MM.1S (cell line): ENCODE data around the gene CD81.

Experiments
- DNase-seq: peaks from one replicate; pipeline ENCODE4 v3.0.0-alpha.2; 2015
- H2AFZ ChIP-seq: fragments of 300-600 bp; sonication (generic); 2 replicates; pipeline ENCODE4 v1.6.0; 2016; ENCODE audit warnings: antibody characterized with exemption, low read length
- H3F3A ChIP-seq: fragments of 300-600 bp; sonication (generic); 2 replicates; pipeline ENCODE4 v1.6.1; 2016; ENCODE audit warnings: mild to moderate bottlenecking, antibody characterized with exemption, low read length, moderate library complexity, mixed read lengths; ENCODE audit not compliant: insufficient read depth
- H3K27ac ChIP-seq: fragments of 300-600 bp; sonication (generic); 2 replicates; pipeline ENCODE4 v1.5.1; 2016; ENCODE audit warnings: mild to moderate bottlenecking, low read length
- H3K27me3 ChIP-seq: fragments of 300-600 bp; sonication (generic); replicated peaks from 2 replicates; pipeline ENCODE4 v1.6.0; 2016; ENCODE audit warnings: low read length; ENCODE audit not compliant: insufficient read depth
- H3K36me3 ChIP-seq: fragments of 300-600 bp; sonication (generic); replicated peaks from 2 replicates; pipeline ENCODE4 v1.6.1; 2016; ENCODE audit warnings: mild to moderate bottlenecking, low read length, mixed read lengths; ENCODE audit not compliant: insufficient read depth
- H3K4me1 ChIP-seq: fragments of 300-600 bp; sonication (generic); 2 replicates; pipeline ENCODE4 v1.6.1; 2016; ENCODE audit warnings: low read length, mixed read lengths
- H3K4me2 ChIP-seq: fragments of 300-600 bp; sonication (generic); 2 replicates; pipeline ENCODE4 v1.6.0; 2016; ENCODE audit warnings: low read depth, low read length
- H3K4me3 ChIP-seq: fragments of 300-600 bp; sonication (generic); 2 replicates; pipeline ENCODE4 v1.5.1; 2016; ENCODE audit warnings: low read length, mixed read lengths
- H3K79me2 ChIP-seq: fragments of 300-600 bp; sonication (generic); 2 replicates; pipeline ENCODE4 v1.6.1; 2016; ENCODE audit warnings: mixed run types, low read length, mixed read lengths
- H3K9ac ChIP-seq: fragments of 300-600 bp; sonication (generic); 2 replicates; pipeline ENCODE4 v1.6.1; 2016; ENCODE audit warnings: low read length, mixed read lengths
- H3K9me2 ChIP-seq: fragments of 300-600 bp; sonication (generic); replicated peaks from 2 replicates; pipeline ENCODE4 v1.6.1; 2016; ENCODE audit warnings: mild to moderate bottlenecking, low read length, mixed read lengths; ENCODE audit not compliant: insufficient read depth
- H3K9me3 ChIP-seq: fragments of 300-600 bp; sonication (generic); replicated peaks from 2 replicates; pipeline ENCODE4 v1.6.1; 2016; ENCODE audit warnings: mild to moderate bottlenecking, low read length, mixed read lengths; ENCODE audit not compliant: insufficient read depth
- H4K20me1 ChIP-seq: fragments of 300-600 bp; sonication (generic); 2 replicates; pipeline ENCODE4 v1.6.1; 2016; ENCODE audit warnings: mild to moderate bottlenecking, low read length, moderate library complexity, mixed read lengths; ENCODE audit not compliant: insufficient read depth
- CTCF ChIP-seq: fragments of 300-600 bp; sonication (generic); IDR thresholded peaks from 2 replicates; pipeline ENCODE4 v1.5.1; 2016; ENCODE audit warnings: antibody characterized with exemption, low read length, mixed read lengths
- EZH2 ChIP-seq: fragments of 300-600 bp; sonication (generic); optimal IDR thresholded peaks from 2 replicates; pipeline ENCODE3; 2017; ENCODE audit warnings: low read depth, mild to moderate bottlenecking, antibody characterized with exemption, low read length, mixed read lengths
- EZH2phosphoT487 ChIP-seq: fragments of 300-600 bp; sonication (generic); IDR thresholded peaks from 2 replicates; pipeline ENCODE4 v1.6.1; 2018; ENCODE audit warnings: antibody characterized with exemption, low read length

CD81 gene

GRCh38 chr11:2383852-2384804 lies 7.0 kb downstream of the CD81 start:
- peaks cover 42% of the 10 kb centered on the region for H3K27me3 ChIP-seq
- no peaks in the 10 kb centered on the region; the same call in 1 of the 2 replicates for H3F3A ChIP-seq
- H3K27ac ChIP-seq, result no peak overlapping the region
- DNase-seq, result no peak
- no peak for TF ChIP-seq EZH2
- no peak for TF ChIP-seq CTCF
- no peak for TF ChIP-seq EZH2phosphoT487
- H3K9me2 ChIP-seq, result no peaks in the 10 kb centered on the region
- H3K9ac ChIP-seq, result no peak overlapping the region
- H3K9me3 ChIP-seq, result no peaks in the 10 kb centered on the region
- H3K36me3 ChIP-seq, result no peaks in the 10 kb centered on the region
- H4K20me1 ChIP-seq, result no peaks in the 10 kb centered on the region
- H3K4me2 ChIP-seq, result peak overlapping the region; percentile 38; the same call in 1 of the 2 replicates
- H2AFZ ChIP-seq, result no peak overlapping the region
- peaks cover 25% of the 10 kb centered on the region for H3K4me1 ChIP-seq
- no peaks in the 10 kb centered on the region for H3K79me2 ChIP-seq
- no peak overlapping the region; the same call in 1 of the 2 replicates for H3K4me3 ChIP-seq

GRCh38 chr11:2385156-2386151 lies 8.3 kb downstream of the CD81 start:
- H3K27ac ChIP-seq, result no peak overlapping the region
- H3K4me2 ChIP-seq, result peak overlapping the region; percentile 38; the same call in 1 of the 2 replicates
- no peaks in the 10 kb centered on the region for H3K36me3 ChIP-seq
- H3K4me3 ChIP-seq, result no peak overlapping the region; the same call in 1 of the 2 replicates
- H3K79me2 ChIP-seq, result no peaks in the 10 kb centered on the region
- TF ChIP-seq CTCF (no peak), EZH2 (no peak), EZH2phosphoT487 (no peak)
- no peaks in the 10 kb centered on the region; the same call in 1 of the 2 replicates for H3F3A ChIP-seq
- DNase-seq, result peak; percentile 61
- H4K20me1 ChIP-seq, result no peaks in the 10 kb centered on the region
- no peak overlapping the region for H2AFZ ChIP-seq
- no peaks in the 10 kb centered on the region for H3K9me2 ChIP-seq
- peaks cover 25% of the 10 kb centered on the region for H3K4me1 ChIP-seq
- peaks cover 34% of the 10 kb centered on the region for H3K27me3 ChIP-seq
- H3K9ac ChIP-seq, result no peak overlapping the region
- no peaks in the 10 kb centered on the region for H3K9me3 ChIP-seq

GRCh38 chr11:2386591-2386990 lies 9.5 kb downstream of the CD81 start:
- Histone ChIP-seq H3K4me1 (peaks cover 25% of the 10 kb centered on the region), H3K9me2 (no peaks in the 10 kb centered on the region), H2AFZ (0 out of 2 replicates have a peak overlapping the region, but pooled peaks have one; percentile 19), H3K9ac (no peak overlapping the region), H3K27ac (peak overlapping the region; percentile 41; the same call in 1 of the 2 replicates), H3K36me3 (no peaks in the 10 kb centered on the region), H3K4me3 (no peak overlapping the region), H3F3A (no peaks in the 10 kb centered on the region; the same call in 1 of the 2 replicates), H3K9me3 (no peaks in the 10 kb centered on the region), H3K79me2 (no peaks in the 10 kb centered on the region), H3K4me2 (peak overlapping the region; percentile 38; the same call in 1 of the 2 replicates), H4K20me1 (no peaks in the 10 kb centered on the region), H3K27me3 (peaks cover 27% of the 10 kb centered on the region)
- TF ChIP-seq EZH2phosphoT487 (no peak), EZH2 (no peak), CTCF (no peak)
- DNase-seq, result no peak
